HS-27A (cell line): ENCODE results near the gene MXRA5.
"Not testable (repeated sequence)": the region's sequence is repeated elsewhere in the genome, so short reads cannot be mapped to it uniquely, and the experiment has no call there.

Experiments
- DNase-seq: peaks from one replicate; pipeline ENCODE4 v3.0.0-alpha.2; 2012; ENCODE audit warnings: low read depth, missing footprints

The MXRA5 gene, protein sequence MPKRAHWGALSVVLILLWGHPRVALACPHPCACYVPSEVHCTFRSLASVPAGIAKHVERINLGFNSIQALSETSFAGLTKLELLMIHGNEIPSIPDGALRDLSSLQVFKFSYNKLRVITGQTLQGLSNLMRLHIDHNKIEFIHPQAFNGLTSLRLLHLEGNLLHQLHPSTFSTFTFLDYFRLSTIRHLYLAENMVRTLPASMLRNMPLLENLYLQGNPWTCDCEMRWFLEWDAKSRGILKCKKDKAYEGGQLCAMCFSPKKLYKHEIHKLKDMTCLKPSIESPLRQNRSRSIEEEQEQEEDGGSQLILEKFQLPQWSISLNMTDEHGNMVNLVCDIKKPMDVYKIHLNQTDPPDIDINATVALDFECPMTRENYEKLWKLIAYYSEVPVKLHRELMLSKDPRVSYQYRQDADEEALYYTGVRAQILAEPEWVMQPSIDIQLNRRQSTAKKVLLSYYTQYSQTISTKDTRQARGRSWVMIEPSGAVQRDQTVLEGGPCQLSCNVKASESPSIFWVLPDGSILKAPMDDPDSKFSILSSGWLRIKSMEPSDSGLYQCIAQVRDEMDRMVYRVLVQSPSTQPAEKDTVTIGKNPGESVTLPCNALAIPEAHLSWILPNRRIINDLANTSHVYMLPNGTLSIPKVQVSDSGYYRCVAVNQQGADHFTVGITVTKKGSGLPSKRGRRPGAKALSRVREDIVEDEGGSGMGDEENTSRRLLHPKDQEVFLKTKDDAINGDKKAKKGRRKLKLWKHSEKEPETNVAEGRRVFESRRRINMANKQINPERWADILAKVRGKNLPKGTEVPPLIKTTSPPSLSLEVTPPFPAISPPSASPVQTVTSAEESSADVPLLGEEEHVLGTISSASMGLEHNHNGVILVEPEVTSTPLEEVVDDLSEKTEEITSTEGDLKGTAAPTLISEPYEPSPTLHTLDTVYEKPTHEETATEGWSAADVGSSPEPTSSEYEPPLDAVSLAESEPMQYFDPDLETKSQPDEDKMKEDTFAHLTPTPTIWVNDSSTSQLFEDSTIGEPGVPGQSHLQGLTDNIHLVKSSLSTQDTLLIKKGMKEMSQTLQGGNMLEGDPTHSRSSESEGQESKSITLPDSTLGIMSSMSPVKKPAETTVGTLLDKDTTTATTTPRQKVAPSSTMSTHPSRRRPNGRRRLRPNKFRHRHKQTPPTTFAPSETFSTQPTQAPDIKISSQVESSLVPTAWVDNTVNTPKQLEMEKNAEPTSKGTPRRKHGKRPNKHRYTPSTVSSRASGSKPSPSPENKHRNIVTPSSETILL (N-terminal part only)

DNA sequence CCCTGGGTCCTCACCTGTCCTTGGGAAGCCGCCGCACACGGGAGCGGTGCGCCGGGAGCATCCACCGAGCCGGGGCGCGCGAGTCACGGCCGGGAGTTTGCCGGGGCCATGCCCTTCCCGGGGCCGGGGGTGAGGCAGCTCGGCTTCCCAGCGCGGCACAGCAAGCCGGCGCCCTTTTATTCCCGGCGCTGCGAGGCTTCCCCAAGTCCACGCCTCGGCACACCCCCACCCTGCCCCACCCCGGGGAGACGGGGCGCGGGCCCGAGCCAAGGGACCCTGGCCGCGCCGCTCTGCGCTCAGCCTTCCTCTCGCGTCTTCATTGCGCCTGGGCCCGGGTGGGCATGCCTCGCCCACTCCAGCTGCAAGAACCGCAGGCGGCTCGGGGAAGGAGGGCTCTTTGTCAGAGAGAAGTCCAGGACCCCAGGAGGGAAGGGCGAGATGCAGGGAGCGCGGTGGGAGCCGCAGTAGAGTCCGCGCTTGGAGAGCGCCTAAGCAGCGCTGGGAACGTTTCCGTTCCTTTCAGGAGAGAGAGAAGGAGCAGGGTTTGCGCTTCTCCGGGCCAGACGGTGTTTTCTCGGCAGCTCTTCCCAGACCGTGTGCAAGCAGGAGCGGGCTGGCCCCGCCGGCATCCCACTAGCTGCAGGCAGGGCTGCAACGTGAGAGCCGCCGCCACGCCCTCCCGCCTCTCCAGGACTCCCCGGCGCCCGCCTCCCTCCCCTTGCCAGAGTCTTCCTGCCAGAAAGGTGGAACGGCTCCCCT lies at the start of gene MXRA5:
TSS of gene MXRA5 (minus strand) at position 152 of the 759 bp plus-strand sequence. CDS start 2,819 bp downstream, outside the sequence.
- no peak for DNase-seq

DNA sequence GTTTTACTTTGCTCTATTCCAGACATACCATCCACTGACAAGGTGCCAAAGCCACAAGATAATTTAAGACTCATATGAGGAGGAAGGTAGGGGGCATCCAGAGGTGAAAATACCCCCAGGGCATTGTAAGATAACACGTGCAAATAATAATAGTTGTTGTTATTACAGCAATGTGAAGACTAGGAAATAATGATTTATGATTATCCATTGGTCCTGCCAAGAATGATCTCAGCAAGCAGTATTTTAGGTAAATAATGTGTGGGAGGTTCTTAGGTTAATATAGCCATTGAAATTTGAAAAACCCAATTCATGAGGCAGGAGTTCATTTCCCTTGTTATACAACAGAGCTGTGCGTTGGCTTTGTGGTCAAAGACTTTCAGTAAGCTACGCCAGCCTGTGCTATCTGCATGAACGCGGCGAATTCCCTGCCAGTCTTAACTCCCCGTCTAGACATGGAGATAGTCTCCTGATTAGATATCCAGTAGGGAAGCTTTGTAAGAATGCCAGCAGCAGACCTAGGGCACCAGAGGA lies 47.2 kb upstream of the MXRA5 start:
- no peak for DNase-seq

DNA sequence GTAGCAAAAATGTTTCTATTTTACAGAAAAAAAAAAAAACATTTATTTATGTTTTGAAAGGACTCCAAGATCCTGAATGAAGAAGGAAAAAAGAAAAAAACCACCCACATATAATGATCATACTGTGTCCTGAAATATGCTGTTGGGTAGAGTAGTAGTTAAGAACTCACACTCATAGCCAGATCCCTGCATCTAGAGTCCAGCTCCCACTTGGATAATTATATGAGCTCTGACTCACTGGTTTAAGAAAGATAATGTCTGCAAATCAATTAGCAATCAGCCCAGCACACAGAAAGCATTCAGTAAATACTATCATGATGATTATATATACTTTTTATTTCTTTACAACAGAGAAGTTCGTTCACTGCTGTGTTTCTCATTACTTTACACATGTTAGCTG lies 46.7 kb upstream of the MXRA5 start:
- DNase-seq, result no peak

DNA sequence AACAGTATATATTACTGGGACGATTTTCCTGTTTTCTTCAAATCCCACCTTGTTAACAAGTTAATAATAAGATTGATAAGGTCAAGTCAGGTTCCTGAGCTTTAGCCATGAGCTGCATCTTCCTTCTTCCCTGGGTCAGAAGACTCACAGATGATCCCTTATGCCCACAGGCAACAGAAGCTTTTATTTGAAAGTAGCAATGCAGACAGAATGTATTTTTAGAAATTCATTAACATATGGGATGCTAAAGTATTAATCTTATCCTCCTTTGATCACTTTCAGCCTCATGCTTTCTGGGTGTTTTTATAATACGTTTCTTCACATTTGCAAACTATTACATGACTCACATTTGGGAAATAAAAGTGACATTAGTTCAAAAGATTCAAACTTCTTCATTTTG lies 42.0 kb upstream of the MXRA5 start:
- no peak for DNase-seq

DNA sequence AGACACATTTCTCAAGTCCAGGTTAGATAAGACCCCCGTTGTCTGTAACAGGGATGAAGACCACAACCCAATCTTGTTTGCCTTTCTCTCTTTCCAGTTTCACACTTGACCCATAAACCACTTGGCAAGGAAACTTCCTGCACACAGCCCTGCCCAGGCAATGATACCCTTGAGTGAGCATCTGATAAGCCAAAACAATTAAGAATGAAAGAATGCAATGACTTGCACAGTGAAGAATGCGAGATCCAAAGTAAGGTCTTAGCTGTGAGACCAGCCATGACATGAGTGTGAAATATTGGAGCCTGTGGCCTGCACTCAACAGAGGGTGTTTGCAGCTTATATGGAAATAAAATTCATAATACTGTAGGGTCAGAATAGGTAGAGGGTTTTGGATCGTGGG lies 37.9 kb upstream of the MXRA5 start:
- DNase-seq, result peak; percentile 2

DNA sequence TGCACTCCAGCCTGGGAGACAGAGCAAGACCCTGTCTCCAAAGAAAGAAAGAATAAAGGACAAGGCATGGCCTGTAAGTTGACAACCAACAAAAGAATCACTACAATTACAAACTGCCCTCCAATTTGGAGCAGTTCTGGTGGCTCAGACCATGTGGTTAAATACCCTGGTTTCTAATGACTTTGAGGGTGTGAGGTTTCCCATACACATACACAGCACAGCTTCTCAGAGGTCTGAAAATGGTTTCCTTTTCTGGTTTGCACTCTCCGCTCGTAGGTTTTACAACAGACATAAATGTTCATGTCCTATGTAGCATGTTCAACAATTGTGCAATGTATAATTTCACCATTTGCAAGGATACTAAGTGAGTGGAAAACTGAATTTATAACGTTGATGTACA lies 34.2 kb upstream of the MXRA5 start:
- DNase-seq, result no peak

DNA sequence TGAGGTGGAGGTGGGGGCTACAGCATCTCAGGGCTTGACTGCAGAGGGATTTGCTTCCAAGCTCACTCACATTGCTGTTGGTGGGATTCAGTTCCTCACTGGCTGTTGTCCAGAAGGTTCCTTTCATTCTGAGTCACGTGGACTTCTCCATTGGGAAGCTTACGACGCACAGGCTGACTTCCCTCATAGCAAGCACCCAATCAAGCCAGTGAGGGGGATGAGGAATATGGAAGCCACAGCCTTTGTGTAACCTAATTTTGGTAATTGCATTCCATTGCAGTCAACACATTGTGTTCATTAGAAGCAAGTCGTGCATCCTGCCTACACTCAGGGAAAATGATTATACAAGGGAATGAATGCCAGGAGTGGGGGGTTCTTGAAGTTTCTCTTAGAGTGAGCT lies 32.7 kb upstream of the MXRA5 start:
- DNase-seq, result no peak

DNA sequence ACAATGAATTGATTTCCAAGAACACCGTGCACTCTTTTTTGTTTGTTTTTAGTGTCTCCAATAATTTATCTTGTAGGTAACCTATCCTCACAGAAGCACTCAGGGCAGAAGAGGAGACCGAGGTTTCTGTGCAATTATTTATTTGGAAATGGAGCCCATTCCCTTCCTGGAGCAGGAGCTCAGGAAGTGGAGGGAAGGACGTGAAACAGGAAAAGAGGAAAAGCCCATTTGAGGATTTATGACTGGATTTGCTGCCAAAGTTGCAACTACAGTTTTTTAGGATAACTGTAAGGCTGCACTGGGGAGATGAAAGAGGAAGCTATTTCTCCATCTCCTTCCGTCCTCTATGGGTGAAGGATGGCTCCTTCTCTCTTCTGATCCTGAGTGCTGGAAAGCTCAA lies 31.7 kb upstream of the MXRA5 start:
- no peak for DNase-seq

DNA sequence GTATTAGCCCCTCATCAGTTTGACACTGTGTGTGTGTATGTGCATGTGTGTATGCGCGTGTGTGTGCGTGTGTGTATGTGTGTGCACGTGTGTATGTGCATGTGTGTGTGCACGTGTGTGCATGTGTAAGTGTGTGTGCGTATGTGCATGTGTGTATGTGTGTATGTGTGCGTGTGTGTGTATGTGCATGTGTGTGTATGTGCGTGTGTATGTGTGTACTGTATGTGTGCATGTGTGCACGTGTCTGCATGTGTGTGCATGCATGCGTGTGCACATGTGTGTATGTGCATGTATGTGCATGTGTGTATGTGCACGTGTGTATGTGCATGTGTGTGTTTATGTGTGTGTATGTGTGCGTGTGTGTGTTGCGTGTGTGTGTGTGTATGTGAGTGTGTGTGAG lies 31.1 kb upstream of the MXRA5 start:
- DNase-seq, result no peak

DNA sequence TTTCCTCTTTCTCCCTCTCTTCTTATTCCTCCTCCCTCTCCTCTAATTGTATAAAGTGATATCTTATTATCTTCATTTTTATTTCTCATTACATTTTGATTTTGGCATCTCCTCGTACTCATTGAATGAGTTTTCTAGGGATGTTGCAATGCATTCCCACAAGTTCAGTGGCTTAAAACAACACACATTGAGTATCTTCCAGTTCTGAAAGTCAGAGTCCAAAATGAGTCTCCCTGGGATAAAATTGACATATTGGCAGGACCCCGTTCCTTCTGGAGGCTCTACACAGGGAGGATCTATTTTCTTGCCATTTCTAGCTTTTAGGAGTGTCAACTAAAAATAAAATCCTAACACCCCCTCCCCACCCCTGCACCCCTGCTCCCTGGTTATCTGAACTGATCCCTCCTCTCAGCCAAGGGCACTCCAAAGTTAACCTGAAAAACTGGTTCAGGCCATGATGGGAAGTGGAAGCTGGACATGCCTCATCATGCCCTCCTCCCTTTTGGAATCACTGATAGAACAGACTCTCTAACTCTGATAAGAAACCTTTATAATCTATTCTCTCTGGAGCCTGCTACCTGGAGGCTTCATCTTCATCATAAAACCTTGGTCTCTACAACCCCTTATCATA lies 29.5 kb upstream of the MXRA5 start:
- not testable (repeated sequence) for DNase-seq

DNA sequence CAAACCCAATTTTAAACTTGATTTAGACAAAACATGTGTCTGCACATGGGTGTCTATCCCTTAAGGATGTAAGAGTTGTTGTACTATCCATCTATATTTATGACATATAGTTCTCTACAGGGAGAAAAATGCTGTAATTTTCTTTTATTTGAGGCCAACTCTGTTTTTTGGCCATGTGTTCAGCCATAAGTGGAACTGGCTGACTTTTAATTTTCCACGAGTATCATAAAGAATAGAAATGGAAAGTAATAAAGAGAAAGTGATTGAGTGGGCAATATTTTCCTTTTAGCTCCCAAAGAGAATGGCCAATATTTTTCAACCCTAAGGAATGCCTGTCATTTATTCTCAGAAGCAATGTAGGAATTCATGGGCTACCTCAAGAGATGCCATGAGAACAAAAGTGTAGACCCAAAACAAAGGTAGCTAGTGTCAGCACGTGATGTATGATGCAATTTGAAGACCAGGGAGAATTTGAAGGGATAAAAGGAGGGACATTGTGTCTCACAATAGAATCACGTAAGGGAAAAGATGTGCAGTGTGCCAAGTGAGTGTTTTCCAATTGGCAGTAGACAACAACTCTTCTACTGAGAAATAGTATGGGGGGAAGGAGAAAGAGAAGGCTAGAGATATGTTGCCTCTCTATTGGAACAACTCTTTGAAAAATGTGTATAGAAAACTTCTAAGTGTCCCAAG lies 27.8 kb upstream of the MXRA5 start:
- no peak for DNase-seq

DNA sequence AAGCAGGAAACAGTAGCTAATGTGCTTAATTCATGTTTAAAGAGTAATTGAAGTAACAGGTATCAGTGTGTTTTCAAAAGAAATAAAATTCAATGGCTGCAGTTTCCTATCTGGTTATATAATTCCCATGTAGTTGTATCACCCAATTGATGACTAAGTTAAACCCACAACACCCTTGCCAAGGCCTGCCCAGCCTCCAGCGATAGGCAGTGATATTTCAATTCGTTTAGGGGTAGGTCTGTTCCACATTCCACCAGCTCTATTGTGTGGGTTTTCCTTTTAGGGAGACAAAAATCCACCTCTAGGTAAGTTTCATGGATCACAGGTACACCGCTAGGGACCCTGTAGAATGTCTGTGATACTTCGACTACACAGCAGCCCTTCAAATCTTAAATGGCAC lies 24.7 kb upstream of the MXRA5 start:
- DNase-seq, result no peak

DNA sequence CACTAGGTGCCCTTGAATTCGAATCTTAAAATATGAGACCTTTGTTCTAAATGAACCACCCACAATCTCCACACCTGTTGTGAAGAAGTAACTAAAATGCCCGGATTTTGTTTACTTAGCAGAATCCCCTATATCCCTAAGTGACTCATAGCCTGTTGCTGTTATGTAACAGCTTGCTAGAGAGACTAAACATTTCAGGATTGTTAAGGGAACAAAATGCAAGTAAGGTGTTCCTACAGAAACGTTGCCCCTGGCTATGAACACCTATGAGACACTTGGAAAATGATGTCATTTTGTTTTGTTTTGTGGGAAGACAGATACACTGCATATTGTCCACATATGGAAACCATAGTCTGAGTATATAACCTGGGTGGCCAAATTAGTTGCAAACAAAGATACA lies 24.2 kb upstream of the MXRA5 start:
- DNase-seq, result no peak

DNA sequence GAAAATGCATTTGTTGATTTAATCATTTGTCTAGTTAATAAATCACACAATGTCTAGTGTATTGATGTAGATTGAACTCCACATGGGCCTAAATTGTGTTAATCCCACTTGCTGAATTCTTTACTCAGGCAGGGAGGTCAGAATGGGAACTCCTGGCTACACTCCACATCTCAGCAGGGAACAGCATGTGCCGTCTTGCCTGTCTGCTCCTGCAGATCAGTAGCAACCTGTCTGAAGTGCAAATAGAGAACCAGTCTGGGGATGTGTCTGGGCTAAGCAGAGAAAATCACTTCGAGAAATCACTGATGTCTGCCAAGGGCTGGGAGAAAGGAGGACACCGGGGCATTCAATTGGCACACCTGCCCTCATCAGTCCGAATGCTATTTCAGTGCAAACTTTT lies 16.5 kb upstream of the MXRA5 start:
- DNase-seq, result no peak

DNA sequence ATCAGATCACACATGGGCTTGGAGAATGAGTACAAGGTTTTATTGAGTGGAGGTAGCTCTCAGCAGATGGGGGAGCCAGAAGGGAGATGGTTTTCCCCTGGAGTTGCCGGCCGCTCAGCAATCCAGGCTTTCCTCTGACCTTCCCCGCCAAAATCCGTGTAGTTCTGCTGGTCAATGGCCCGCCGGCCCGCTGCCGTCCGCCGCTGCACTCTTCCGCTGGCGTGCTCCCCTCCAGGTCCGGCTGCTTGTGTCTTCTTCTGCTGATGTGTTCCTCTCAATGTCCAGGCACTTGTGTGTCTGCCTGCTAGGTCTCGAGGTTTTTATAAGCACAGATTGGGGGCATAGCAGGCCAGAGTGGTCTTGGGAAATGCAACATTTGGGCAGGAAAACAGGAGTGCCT lies 14.4 kb upstream of the MXRA5 start:
- no peak for DNase-seq

DNA sequence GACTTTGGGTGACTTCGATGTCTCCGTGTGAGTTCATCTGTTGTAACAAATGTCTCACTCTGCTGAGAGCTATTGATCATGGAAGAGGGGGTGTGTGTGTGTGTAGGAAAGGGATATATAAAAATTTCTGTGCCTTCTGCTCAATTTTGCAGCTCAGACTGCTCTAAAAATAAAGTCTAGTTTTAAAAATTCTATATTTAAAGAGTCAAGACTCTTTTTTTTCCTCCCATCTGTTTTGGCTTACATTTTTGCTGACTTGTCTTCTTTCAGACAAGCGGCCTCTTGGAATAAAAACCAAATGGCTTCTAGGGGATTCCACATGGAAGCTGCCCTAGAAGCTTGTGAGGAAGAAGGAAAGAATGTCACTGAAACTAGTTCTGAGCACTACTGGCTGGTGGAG lies 6.3 kb upstream of the MXRA5 start:
- not testable (repeated sequence) for DNase-seq

DNA sequence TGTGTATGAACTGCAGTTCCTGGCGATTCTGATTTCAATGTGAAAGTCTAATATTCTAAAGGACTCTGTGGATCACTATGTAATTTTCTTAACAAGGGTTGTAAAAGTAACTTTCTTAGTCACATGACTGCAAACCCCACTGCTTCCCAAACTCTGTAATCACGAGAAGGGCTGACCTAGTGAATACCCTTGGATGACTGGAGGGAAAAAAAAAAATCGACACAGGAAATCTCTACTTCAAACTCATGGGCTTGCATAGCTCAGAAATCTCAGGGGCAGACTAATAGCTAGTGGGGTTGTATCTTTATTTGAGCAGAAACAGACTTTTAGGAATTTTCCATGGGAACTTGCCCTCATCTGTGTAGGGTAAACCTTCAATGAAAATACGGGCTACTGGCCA lies 4.8 kb upstream of the MXRA5 start:
- no peak for DNase-seq

DNA sequence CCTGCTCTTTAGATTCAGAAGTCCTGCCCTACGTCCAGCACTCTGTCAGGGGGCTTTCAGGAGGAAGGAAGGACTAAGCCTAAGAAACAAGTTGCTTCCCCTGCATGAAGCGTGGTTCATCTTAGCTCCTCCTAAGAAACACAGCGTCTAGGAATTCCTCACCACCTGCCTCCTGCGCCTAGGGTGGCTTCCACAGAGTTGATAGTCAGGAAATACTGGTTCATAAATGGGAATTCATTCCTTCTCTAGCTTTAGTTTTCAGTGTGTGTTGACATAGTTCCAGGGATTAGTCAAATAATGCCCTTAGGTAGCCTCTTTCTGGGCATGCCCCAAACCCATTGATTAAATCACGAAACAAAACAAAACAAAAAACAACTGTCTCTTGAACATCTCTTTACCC lies 1.7 kb upstream of the MXRA5 start:
- DNase-seq, result no peak

DNA sequence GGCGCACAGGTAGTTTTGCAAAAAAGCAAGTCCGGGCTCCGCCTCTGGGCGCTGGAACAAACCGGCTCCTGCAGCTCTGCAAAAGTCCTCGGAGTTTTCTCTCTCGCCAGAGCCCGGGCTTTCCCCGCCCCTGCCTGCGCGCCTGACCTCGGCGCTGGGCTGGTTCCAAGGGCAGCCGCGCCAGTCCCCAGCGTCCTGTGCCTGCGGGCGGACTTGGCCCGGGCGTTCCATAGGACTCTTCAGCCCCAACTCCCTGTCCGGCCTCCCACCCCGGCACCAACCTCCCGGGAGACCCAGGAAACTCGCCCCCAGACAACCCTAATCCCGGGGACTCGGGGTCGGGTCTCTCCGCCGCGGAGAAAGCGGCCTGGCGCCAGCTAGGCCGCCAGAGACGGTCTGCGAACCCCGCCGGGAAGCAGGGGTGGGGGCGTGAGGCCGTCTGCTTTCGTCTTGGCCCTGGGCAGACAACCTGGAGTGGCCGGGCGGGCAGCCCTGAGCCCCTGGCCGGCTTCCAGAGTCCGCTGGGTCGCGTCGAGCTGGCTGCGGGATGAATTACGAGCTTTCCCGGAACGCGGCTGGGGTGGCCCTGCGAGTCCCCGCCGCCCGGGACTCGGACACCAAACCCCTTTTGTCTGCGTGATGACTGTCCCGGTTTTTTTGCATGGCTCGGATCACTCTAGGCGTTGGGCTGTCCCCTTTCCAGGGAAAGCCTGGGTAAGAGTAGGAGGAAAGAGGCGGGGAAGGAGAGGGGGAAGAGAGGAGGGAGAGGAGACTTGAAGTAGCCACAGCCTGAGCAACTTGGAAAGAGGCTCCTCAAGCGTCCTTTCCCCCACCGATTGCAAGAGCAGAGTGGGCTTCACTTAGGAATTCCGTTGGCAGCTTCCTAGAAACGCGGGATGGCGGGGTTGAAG lies 916 bp downstream of the MXRA5 start:
- DNase-seq, result no peak
